ENCODE results near the gene ZNF610.
"Not testable (repeated sequence)": the region's sequence is repeated elsewhere in the genome, so short reads cannot be mapped to it uniquely, and the experiment has no call there.

Gene ZNF610

GRCh38 chr19:52336117-52336790 is at the start of gene ZNF610:
TSS of gene ZNF610 (plus strand) at chr19:52336243. CDS start at chr19:52349173, 12,930 bp downstream.
- DNase-seq: peak; percentile 78

- DNase-seq: no peak
Measured at GRCh38 chr19:52286256-52286655, 49.8 kb upstream of the ZNF610 start.

GRCh38 chr19:52291781-52292180 is 44.3 kb upstream of the ZNF610 start:
- no peak for DNase-seq

GRCh38 chr19:52292946-52293345 is 43.1 kb upstream of the ZNF610 start:
- not testable (repeated sequence) for DNase-seq

- DNase-seq: no peak
Measured at GRCh38 chr19:52296400-52296772, 39.7 kb upstream of the ZNF610 start.

- peak; percentile 78 for DNase-seq
Measured at GRCh38 chr19:52296773-52297600, 39.1 kb upstream of the ZNF610 start, which contains the start of gene ZNF480. TSS of gene ZNF480 (plus strand) at chr19:52297169. CDS start at chr19:52300413, 3,244 bp downstream.

- no peak for DNase-seq
Measured at GRCh38 chr19:52297601-52298364, 38.3 kb upstream of the ZNF610 start.

GRCh38 chr19:52307275-52307674 is 28.8 kb upstream of the ZNF610 start:
- no peak for DNase-seq

GRCh38 chr19:52322429-52322828 is 13.6 kb upstream of the ZNF610 start:
- no peak for DNase-seq

- no peak for DNase-seq
Measured at GRCh38 chr19:52331757-52332156, 4.3 kb upstream of the ZNF610 start.

- no peak for DNase-seq
Measured at GRCh38 chr19:52335768-52336116, 301 bp upstream of the ZNF610 start.

- DNase-seq: no peak
Measured at GRCh38 chr19:52336791-52337381, 843 bp downstream of the ZNF610 start.

GRCh38 chr19:52339022-52339421 is 3.0 kb downstream of the ZNF610 start:
- not testable (repeated sequence) for DNase-seq

GRCh38 chr19:52343548-52343947 is 7.5 kb downstream of the ZNF610 start:
- DNase-seq: peak; percentile 28

- DNase-seq: no peak
Measured at GRCh38 chr19:52345162-52345561, 9.1 kb downstream of the ZNF610 start.

GRCh38 chr19:52351512-52351911 is 15.5 kb downstream of the ZNF610 start:
- DNase-seq: no peak

- DNase-seq: no peak
Measured at GRCh38 chr19:52366414-52366824, 30.4 kb downstream of the ZNF610 start.

GRCh38 chr19:52369559-52370340 is 33.7 kb downstream of the ZNF610 start, which contains the start of gene ZNF880:
TSS of gene ZNF880 (plus strand) at chr19:52369923. CDS start at chr19:52369966, 43 bp downstream.
- peak; percentile 80 for DNase-seq

GRCh38 chr19:52370341-52370710 is 34.3 kb downstream of the ZNF610 start:
- no peak for DNase-seq

GRCh38 chr19:52391135-52391534 is 55.1 kb downstream of the ZNF610 start:
- no peak for DNase-seq

- DNase-seq: peak; percentile 88
Measured at GRCh38 chr19:52397310-52398080, 61.5 kb downstream of the ZNF610 start, which contains the start of gene ZNF528. TSS of gene ZNF528 (plus strand) at chr19:52397849. CDS start at chr19:52402014, 4,165 bp downstream.

Measured in activated effector memory CD4-positive, alpha-beta T cell treated with Interleukin-2 at 50 U/mL for 16 hours (primary cell).